ENCODE data around the gene EPN3. TPM values are rescaled to one million over a fixed set of nuclear protein-coding genes. Genes with fewer than 3 reads are reported as not detected.
A peak's percentile ranks its signal among the peaks of the same experiment; 100 is the strongest.

The EPN3 gene
- total RNA-seq, 1 experiment from 2014 or later: 17.8 TPM

- no peak for ATAC-seq
- peaks cover 16 to 27% of the 10 kb centered on the region in 2 experiments for H3K4me1 ChIP-seq (ENCODE audit: control insufficient read depth in 1 of 2, insufficient read depth in 2 of 2, low read length in 2 of 2)
- H3K9me3 ChIP-seq (ENCODE audit: control insufficient read depth in 1 of 2, insufficient read depth in 1 of 2, low read depth in 1 of 2, low read length in 2 of 2): no peaks in the 10 kb centered on the region
- no peaks in the 10 kb centered on the region for H4K20me1 ChIP-seq (ENCODE audit: insufficient read depth)
- H2AFZ ChIP-seq (ENCODE audit: low read depth, low read length, poor library complexity, severe bottlenecking): no peak overlapping the region
- H3K27me3 ChIP-seq (ENCODE audit: insufficient read depth, low read length): no peaks in the 10 kb centered on the region
- no peaks in the 10 kb centered on the region for H3K9me2 ChIP-seq (ENCODE audit: insufficient read depth)
- RAD21 ChIA-PET (ENCODE audit: low non-redundant PET in 1 of 2, low total read pairs in 2 of 2, uncharacterized antibody in 2 of 2, unreplicated experiment in 2 of 2): interaction anchor here in 1 of 2 experiments (0.7 kb wide), 1 partner anchor 12 kb away, joined by 4 read pairs; no protein-coding TSS in a partner anchor
- TF ChIP-seq TCF7L2 (IDR thresholded peaks at IDR 0.05; ENCODE audit: borderline replicate concordance, extremely low read depth, insufficient read depth, insufficient read length) (no peak), ELF1 (IDR thresholded peaks at IDR 0.05; ENCODE audit: borderline replicate concordance, low read depth) (no peak), EZH2phosphoT487 (IDR thresholded peaks at IDR 0.05; ENCODE audit: borderline replicate concordance) (no peak), CEBPB (IDR thresholded peaks at IDR 0.05; ENCODE audit: low read depth) (no peak), EZH2 (IDR thresholded peaks at IDR 0.05) (no peak), POLR2AphosphoS5 (IDR thresholded peaks at IDR 0.05; ENCODE audit: low read depth, low read length) (no peak), ATF3 (IDR thresholded peaks at IDR 0.05) (no peak), POLR2A (IDR thresholded peaks at IDR 0.05; ENCODE audit: borderline replicate concordance, extremely low read depth, insufficient read depth, insufficient read length) (no peak), JUND (IDR thresholded peaks at IDR 0.05) (no peak), EGR1 (IDR thresholded peaks at IDR 0.05; ENCODE audit: low read depth) (no peak)
- TF ChIP-seq, protein P1, sequence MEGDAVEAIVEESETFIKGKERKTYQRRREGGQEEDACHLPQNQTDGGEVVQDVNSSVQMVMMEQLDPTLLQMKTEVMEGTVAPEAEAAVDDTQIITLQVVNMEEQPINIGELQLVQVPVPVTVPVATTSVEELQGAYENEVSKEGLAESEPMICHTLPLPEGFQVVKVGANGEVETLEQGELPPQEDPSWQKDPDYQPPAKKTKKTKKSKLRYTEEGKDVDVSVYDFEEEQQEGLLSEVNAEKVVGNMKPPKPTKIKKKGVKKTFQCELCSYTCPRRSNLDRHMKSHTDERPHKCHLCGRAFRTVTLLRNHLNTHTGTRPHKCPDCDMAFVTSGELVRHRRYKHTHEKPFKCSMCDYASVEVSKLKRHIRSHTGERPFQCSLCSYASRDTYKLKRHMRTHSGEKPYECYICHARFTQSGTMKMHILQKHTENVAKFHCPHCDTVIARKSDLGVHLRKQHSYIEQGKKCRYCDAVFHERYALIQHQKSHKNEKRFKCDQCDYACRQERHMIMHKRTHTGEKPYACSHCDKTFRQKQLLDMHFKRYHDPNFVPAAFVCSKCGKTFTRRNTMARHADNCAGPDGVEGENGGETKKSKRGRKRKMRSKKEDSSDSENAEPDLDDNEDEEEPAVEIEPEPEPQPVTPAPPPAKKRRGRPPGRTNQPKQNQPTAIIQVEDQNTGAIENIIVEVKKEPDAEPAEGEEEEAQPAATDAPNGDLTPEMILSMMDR (IDR thresholded peaks at IDR 0.05 in 2 of 3, conservative IDR thresholded peaks at IDR 0.05 in 1 of 3; ENCODE audit: borderline replicate concordance in 1 of 3, insufficient read depth in 1 of 3, low read depth in 2 of 3, low read length in 2 of 3): no peak
- H3K79me2 ChIP-seq (ENCODE audit: insufficient read depth, low read length): no peaks in the 10 kb centered on the region
- POLR2A ChIA-PET: no interaction called here
- no peak overlapping the region for H3K4me3 ChIP-seq (replicated peaks in 1 of 2; ENCODE audit: low read depth in 1 of 2, low read length in 2 of 2)
- CTCF ChIA-PET: interaction anchor here (0.7 to 1.1 kb wide), 2 partner anchors 9 to 738 kb away, joined by 3 read pairs; no protein-coding TSS in a partner anchor
- intact Hi-C loops (cut with micrococcal nuclease): no loop called here
- no TSS peak for BruUV-seq (replicated peaks)
- no peak overlapping the region for H3K9ac ChIP-seq (ENCODE audit: low read length)
- no peaks in the 10 kb centered on the region for H3K36me3 ChIP-seq (ENCODE audit: control insufficient read depth in 1 of 2, insufficient read depth in 2 of 2, low read length in 2 of 2)
- DNase-seq (ENCODE audit: low read depth, low spot score): no peak
- H3K4me2 ChIP-seq (ENCODE audit: low read length): peak overlapping the region; percentile 43
- H3K27ac ChIP-seq (ENCODE audit: low read depth, low read length): no peak overlapping the region
These were observed 37.2 kb upstream of the EPN3 start for GRCh38 chr17:50495217-50495823.
